ENCODE measurements around the gene OXTR.

GRCh38 chr3:8741581-8742261 is 27.7 kb downstream of the OXTR start:
- TF ChIP-seq NFIC (IDR thresholded peaks at IDR 0.05; ENCODE audit: low read length): no peak
- TF ChIP-seq ZBTB33 (CRISPR knock-in tag; IDR thresholded peaks at IDR 0.05): no peak
- no peak for TF ChIP-seq CTCF (CRISPR knock-in tag; IDR thresholded peaks at IDR 0.05)
- peak in 1 of 2 experiments; percentile 56; a peak in 1 of 4 replicates for TF ChIP-seq EP300 (IDR thresholded peaks at IDR 0.05; ENCODE audit: low read depth in 2 of 2, low read length in 2 of 2)
- no peak for TF ChIP-seq EP300 (CRISPR knock-in tag; IDR thresholded peaks at IDR 0.05; ENCODE audit: borderline replicate concordance)
- TF ChIP-seq, protein P1, sequence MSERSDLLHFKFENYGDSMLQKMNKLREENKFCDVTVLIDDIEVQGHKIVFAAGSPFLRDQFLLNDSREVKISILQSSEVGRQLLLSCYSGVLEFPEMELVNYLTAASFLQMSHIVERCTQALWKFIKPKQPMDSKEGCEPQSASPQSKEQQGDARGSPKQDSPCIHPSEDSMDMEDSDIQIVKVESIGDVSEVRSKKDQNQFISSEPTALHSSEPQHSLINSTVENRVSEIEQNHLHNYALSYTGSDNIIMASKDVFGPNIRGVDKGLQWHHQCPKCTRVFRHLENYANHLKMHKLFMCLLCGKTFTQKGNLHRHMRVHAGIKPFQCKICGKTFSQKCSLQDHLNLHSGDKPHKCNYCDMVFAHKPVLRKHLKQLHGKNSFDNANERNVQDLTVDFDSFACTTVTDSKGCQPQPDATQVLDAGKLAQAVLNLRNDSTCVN (CRISPR knock-in tag; IDR thresholded peaks at IDR 0.05; ENCODE audit: borderline replicate concordance): no peak
- TF ChIP-seq MAZ (IDR thresholded peaks at IDR 0.05; ENCODE audit: borderline replicate concordance, low read depth, low read length): no peak
- no peak for TF ChIP-seq MAZ (CRISPR knock-in tag; IDR thresholded peaks at IDR 0.05; ENCODE audit: low read depth)
- no peak for TF ChIP-seq XRCC5 (optimal IDR thresholded peaks at IDR 0.05; ENCODE audit: low read length)
